Activated CD8-positive, alpha-beta T cell treated with anti-CD3 and anti-CD28 coated beads for 36 hours (primary cell): ENCODE results near the gene FAM118A. TPM values are rescaled to one million over a fixed set of nuclear protein-coding genes. Genes with fewer than 3 reads are reported as not detected.

Experiments
- ATAC-seq: fragments of 200-7000 bp; cut with Tn5 transposase; one replicate; pipeline ENCODE4 v1.10.0; 2021; ENCODE audit warnings: mild to moderate bottlenecking, moderate library complexity
- CTCF ChIA-PET: fragments of 350-600 bp; sonication (Branson Sonifier 250); formaldehyde crosslinking; loops from one replicate; lab custom pipeline; 2021; ENCODE audit warnings: antibody characterized with exemption; lab: Charles Lee
- POLR2A ChIA-PET: fragments of 350-600 bp; sonication (Branson Sonifier 250); formaldehyde crosslinking; loops from one replicate; lab custom pipeline; 2021; ENCODE audit warnings: antibody characterized with exemption; lab: Charles Lee
- DNase-seq: peaks from one replicate; pipeline ENCODE4 v3.0.0-alpha.2; 2020
- H3K27ac Mint-ChIP-seq: one replicate; pipeline ENCODE4 v1.8.0; 2021; ENCODE audit warnings: mild to moderate bottlenecking, mixed read lengths
- H3K27me3 Mint-ChIP-seq: one replicate; pipeline ENCODE4 v1.8.0; 2021; ENCODE audit warnings: mixed read lengths
- H3K36me3 Mint-ChIP-seq: one replicate; pipeline ENCODE4 v1.8.0; 2021; ENCODE audit warnings: low read depth, mixed read lengths
- H3K4me1 Mint-ChIP-seq: one replicate; pipeline ENCODE4 v1.8.0; 2021; ENCODE audit warnings: low read depth, mixed read lengths
- H3K4me3 Mint-ChIP-seq: one replicate; pipeline ENCODE4 v1.8.0; 2021; ENCODE audit warnings: mild to moderate bottlenecking, moderate library complexity, mixed read lengths
- H3K9me3 Mint-ChIP-seq: one replicate; pipeline ENCODE4 v1.8.0; 2021; ENCODE audit warnings: mixed read lengths
- intact Hi-C: fragments of 100-400 bp; cut with micrococcal nuclease; formaldehyde crosslinking; loops from one replicate; pipeline ENCODE4 v1.10.0; 2022
- total RNA-seq, 2 experiments: library from RNA; stranded (reverse); gene quantifications; one replicate each; pipeline ENCODE4 v1.2.3, GENCODE V29; 2021
- TF ChIP-seq, protein P1 (sequence below): fragments of 200-600 bp; IDR thresholded peaks from one replicate; pipeline ENCODE4 v1.8.0; 2022; ENCODE audit warnings: antibody characterized with exemption, mild to moderate bottlenecking

Gene FAM118A
- total RNA-seq, 2 experiments from 2014 or later: 30.6 to 32.4 TPM

- ATAC-seq: no peak
- DNase-seq: no peak
- TF ChIP-seq, protein P1, sequence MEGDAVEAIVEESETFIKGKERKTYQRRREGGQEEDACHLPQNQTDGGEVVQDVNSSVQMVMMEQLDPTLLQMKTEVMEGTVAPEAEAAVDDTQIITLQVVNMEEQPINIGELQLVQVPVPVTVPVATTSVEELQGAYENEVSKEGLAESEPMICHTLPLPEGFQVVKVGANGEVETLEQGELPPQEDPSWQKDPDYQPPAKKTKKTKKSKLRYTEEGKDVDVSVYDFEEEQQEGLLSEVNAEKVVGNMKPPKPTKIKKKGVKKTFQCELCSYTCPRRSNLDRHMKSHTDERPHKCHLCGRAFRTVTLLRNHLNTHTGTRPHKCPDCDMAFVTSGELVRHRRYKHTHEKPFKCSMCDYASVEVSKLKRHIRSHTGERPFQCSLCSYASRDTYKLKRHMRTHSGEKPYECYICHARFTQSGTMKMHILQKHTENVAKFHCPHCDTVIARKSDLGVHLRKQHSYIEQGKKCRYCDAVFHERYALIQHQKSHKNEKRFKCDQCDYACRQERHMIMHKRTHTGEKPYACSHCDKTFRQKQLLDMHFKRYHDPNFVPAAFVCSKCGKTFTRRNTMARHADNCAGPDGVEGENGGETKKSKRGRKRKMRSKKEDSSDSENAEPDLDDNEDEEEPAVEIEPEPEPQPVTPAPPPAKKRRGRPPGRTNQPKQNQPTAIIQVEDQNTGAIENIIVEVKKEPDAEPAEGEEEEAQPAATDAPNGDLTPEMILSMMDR: no peak
- no peaks in the 10 kb centered on the region for H3K27me3 Mint-ChIP-seq
- no peaks in the 10 kb centered on the region for H3K9me3 Mint-ChIP-seq
- no peak overlapping the region for H3K27ac Mint-ChIP-seq
- intact Hi-C loops: no loop called here
- ChIA-PET POLR2A (no interaction called here), CTCF (no interaction called here)
- H3K36me3 Mint-ChIP-seq: no peaks in the 10 kb centered on the region
- no peak overlapping the region for H3K4me3 Mint-ChIP-seq
- H3K4me1 Mint-ChIP-seq: peaks cover 18% of the 10 kb centered on the region
Measured at GRCh38 chr22:45304971-45305370, 4.8 kb upstream of the FAM118A start.

GRCh38 chr22:45305456-45306075 is 4.2 kb upstream of the FAM118A start:
- POLR2A ChIA-PET: no interaction called here
- no peak for DNase-seq
- Mint-ChIP-seq H3K27ac (no peak overlapping the region), H3K4me3 (no peak overlapping the region), H3K9me3 (no peaks in the 10 kb centered on the region), H3K36me3 (no peaks in the 10 kb centered on the region), H3K27me3 (no peaks in the 10 kb centered on the region), H3K4me1 (peaks cover 18% of the 10 kb centered on the region)
- TF ChIP-seq, protein P1: no peak
- CTCF ChIA-PET: interaction anchor here (1.6 kb wide), 1 partner anchor 37 kb away, joined by 5 read pairs; no protein-coding TSS in a partner anchor
- no peak for ATAC-seq
- intact Hi-C loops: no loop called here

- ChIA-PET POLR2A (interaction anchor here (0.9 kb wide), 1 partner anchor 107 kb away, joined by 3 read pairs; the partner anchor contains the start of genes RIBC2 and SMC1B), CTCF (interaction anchor here (1.6 kb wide), 1 partner anchor 37 kb away, joined by 5 read pairs; no protein-coding TSS in a partner anchor)
- peaks cover 23% of the 10 kb centered on the region for H3K4me1 Mint-ChIP-seq
- no peak overlapping the region for H3K27ac Mint-ChIP-seq
- no peak for ATAC-seq
- H3K9me3 Mint-ChIP-seq: no peaks in the 10 kb centered on the region
- intact Hi-C loops: no loop called here
- no peaks in the 10 kb centered on the region for H3K27me3 Mint-ChIP-seq
- TF ChIP-seq, protein P1: no peak
- H3K36me3 Mint-ChIP-seq: peaks cover 4% of the 10 kb centered on the region
- no peak for DNase-seq
- H3K4me3 Mint-ChIP-seq: no peak overlapping the region
Measured at GRCh38 chr22:45306139-45306538, 3.6 kb upstream of the FAM118A start.

DNA sequence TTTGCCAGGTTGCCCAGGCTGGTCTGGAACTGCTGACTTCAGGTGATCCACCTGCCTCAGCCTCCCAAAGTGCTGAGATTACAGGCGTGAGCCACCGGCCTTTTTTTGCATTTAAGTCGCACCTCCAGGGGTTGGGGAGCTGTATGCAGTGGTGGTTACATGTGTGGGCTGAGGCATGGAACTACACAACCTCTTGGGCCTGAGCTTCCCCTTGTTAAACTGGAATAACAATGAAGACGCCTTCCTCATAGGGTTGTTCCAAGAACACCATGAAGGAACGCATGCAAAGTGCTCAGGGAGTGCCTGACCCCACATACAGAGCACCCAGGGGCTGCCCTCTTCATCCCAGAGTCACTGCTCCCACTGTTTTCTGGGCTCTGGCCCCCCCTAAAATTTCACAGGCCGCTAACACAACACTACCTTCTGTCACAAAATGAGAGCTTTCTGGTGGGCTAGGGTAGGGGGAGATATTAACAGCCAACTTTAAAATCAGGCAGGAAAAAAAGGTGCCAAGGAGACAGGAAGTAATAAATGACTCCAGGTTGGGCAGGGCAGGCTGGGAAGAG is 1.3 kb upstream of the FAM118A start:
- ChIA-PET CTCF (interaction anchor here (1.3 kb wide), 1 partner anchor 38 kb away, joined by 3 read pairs; no protein-coding TSS in a partner anchor), POLR2A (interaction anchor here (0.6 to 2.7 kb wide), 4 partner anchors 14 to 600 kb away, joined by 3 to 12 read pairs (median 4); partner anchors contain the start of genes RIBC2 and SMC1B)
- Mint-ChIP-seq H3K4me1 (peaks cover 35% of the 10 kb centered on the region), H3K36me3 (peaks cover 12% of the 10 kb centered on the region), H3K4me3 (peak overlapping the region; percentile 85), H3K27ac (peak overlapping the region; percentile 94), H3K27me3 (no peaks in the 10 kb centered on the region), H3K9me3 (no peaks in the 10 kb centered on the region)
- TF ChIP-seq, protein P1: no peak
- DNase-seq: no peak
- intact Hi-C loops: no loop called here
- ATAC-seq: no peak

DNA sequence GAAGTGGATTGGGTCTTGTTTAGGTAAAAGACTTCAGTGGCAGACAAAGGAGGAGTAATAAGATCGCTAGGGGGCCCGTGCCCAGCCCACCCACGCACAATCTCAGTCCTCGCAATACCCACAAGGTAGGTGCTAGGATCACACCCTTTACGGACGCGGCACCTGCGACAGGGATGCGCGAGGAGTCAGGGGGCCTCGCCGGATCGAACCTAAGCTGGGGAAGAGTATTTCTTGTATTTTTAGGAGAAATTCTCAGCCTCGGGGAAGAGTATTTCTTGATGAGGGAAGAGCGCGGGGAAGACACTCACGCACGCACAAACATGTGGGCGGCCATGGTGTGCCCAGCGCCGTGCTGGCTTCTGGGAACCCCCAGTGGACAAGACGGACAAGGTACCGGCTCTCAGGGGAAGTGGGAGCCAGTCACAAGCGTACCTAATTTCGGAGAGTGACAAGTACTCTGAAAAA is 745 bp upstream of the FAM118A start:
- peak; percentile 64 for DNase-seq
- Mint-ChIP-seq H3K9me3 (no peaks in the 10 kb centered on the region), H3K4me1 (peaks cover 37% of the 10 kb centered on the region), H3K4me3 (peak overlapping the region; percentile 85), H3K27me3 (no peaks in the 10 kb centered on the region), H3K36me3 (peaks cover 12% of the 10 kb centered on the region), H3K27ac (peak overlapping the region; percentile 94)
- TF ChIP-seq, protein P1: no peak
- CTCF ChIA-PET: interaction anchor here (1.3 kb wide), 1 partner anchor 39 kb away, joined by 3 read pairs; no protein-coding TSS in a partner anchor
- ATAC-seq: no peak
- POLR2A ChIA-PET: interaction anchor here (0.6 to 2.7 kb wide), 5 partner anchors 14 to 601 kb away, joined by 3 to 12 read pairs (median 3); partner anchors contain the start of genes RIBC2 and SMC1B
- intact Hi-C loops: no loop called here
